HUDEP-2 (cell line): Measurements from ENCODE around the gene MAPK8IP2.

Source experiments
- DNase-seq, 76 experiments: peaks; one replicate each; lab custom pipeline; 2025; ENCODE audit not compliant: unreplicated experiment in 76 of 76; lab: John Stamatoyannopoulos, UW

Gene MAPK8IP2

GRCh38 chr22:50600538-50600937 lies at the start of gene MAPK8IP2:
Gene MAPK8IP2, plus strand, starts transcription at chr22:50600793. Its CDS starts 26 bp downstream, at chr22:50600819.
- peak in 1 of 76 experiments; percentile 15 for DNase-seq

- DNase-seq: no peak
These were observed 49.3 kb upstream of the MAPK8IP2 start for GRCh38 chr22:50551160-50551752.

DNA sequence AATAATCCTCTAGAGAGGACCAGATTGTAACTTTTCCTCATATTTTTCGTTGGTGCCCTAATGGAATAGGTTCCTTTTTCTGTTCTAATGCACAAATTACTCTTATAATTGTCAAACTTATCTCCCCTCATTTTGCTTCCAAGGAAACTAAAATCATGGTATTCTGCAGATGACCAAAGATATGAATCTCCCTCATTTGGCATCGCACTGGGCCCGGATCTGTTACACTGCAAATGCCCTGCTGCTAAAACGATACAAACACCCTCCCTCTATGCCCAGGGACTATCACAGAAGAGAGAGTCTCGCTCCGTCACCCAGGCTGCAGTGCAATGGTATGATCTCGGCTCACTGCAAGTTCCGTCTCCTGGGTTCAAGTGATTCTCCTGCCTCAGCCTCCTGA lies 47.3 kb upstream of the MAPK8IP2 start:
- no peak for DNase-seq

GRCh38 chr22:50556703-50557102 lies 43.9 kb upstream of the MAPK8IP2 start:
- no peak for DNase-seq

GRCh38 chr22:50560034-50560433 lies 40.6 kb upstream of the MAPK8IP2 start:
- DNase-seq: no peak

DNA sequence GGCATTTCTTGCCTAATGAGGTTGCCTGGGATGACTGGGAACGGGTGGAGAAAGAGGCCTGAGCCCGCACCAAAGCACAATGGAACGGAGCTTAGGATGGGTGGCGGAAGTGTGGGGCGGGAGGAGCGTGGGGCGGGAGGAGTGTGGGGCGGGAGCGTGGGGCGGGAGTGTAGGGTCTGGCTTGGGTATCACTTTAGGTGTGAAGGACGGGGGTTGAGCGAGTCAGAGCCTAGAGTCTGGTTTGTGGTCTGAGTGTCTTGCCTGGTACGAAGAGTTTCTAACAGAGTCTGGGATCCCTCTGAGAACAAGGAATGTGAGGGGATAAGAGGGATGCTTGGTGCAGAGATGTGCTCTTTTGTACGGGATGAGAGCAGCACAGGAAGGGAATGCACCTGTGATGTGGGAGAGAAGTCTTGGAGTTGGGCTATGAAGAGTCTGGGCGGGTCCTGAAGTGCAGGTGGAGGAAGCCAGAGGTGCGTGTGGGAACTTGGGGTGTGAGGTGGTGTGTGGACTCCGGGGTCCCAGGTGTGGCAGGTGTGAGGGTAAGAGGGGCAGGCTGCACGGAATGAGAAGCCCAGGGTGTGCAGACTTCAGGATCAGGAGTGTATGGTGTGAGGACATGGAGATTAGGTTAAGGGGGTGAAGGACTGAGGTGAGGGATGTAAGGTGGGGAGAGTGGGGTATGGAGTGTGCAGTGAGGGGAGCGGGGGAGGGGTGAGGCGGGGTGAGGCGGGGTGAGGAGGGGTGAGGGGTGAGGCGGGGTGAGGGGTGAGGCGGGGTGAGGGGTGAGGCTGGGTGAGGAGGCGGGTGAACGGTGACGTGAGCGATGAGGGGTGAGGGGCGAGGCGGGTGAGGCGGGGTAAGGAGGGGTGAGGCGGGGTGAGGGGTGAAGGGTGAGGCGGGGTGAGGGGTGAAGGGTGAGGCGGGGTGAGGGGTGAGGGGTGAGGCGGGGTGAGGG lies 38.9 kb upstream of the MAPK8IP2 start:
- no peak for DNase-seq

DNA sequence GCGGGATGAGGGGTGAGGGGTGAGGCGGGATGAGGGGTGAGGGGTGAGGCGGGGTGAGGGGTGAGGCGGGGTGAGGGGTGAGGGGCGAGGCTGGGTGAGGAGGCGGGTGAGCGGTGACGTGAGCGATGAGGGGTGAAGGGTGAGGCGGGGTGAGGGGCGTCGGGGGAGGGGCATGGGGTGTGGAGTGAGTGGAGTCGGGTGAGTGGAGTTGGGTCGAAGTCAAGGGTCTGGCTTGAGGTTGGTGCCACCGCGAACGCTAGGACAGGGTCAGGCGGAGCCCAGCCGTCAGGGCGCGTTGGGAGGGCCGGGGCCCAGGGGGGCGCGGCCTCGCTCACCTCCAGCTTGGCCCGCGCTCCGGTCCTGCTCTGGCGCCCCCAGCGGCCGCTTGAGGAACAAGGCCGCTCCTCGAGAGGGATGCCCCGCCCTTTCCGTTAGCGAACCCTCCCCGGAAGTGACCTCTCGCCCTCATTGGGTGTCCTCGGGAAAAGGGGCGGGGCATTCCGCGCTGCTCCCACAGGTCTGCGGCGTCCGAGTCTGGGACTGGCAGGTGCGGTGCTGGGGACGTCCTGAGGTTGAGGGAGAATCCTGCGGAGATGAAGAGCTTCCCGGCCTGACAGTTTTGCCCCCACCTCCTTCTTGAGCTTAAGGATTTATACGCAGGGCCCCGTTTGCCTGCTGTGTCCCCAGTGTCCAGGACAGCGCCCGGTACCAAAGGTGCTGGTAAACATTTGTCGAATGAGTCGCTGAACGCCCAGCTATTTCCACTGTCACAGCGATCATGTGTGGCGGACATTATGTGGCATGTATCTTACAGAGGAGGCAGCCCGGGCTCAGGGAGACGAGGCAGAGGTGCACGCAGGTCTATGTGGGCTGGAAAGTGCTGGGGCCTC lies 37.8 kb upstream of the MAPK8IP2 start, which contains the start of gene SYCE3:
Gene SYCE3, minus strand, starts transcription at position 397 of the 890 bp plus-strand sequence. CDS start 6,514 bp downstream, outside the sequence.
- DNase-seq: peak in 75 of 76 experiments; percentile 13 to 97 (median 92)

DNA sequence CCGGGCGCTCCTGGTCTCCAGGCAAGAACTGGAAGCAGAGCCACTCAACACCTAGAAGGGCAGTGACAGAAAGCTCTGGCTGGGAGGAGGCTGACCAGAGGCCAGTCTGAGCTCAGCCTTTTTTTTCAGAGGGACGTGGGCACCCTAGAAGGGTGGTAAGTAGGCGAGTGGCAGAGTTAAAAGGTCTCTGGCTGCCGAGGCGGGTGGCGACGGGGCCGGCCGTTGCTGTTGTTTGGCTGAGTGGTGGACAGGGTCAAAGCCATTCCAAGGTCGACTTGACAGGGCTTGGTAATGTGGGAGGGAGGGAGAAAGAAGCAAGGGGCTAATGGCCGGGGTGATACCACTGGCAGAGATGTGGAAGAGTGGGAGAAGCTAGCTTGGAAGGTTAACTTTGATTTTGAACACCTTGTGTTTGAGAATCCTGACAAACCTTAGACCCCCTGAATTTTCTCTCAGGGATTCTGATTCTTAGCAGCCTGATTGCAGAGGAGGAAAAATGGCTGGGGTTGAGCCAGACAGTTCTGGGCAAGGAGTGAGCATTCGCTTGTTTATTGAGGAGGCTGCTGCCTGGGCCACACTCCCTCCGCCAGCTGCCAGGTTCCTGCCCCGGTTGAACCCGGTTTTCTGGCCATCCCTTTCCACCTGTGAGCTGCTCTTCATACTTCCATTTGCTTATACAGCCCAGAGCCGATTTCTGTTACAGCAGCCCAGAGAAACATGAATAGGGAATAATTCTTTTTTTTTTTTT lies 37.0 kb upstream of the MAPK8IP2 start:
- no peak for DNase-seq

- DNase-seq: no peak
These were observed 36.3 kb upstream of the MAPK8IP2 start for GRCh38 chr22:50564289-50564688.

GRCh38 chr22:50567721-50568252 lies 32.8 kb upstream of the MAPK8IP2 start:
- no peak for DNase-seq

- no peak for DNase-seq
These were observed 32.0 kb upstream of the MAPK8IP2 start for GRCh38 chr22:50568626-50569025.

DNA sequence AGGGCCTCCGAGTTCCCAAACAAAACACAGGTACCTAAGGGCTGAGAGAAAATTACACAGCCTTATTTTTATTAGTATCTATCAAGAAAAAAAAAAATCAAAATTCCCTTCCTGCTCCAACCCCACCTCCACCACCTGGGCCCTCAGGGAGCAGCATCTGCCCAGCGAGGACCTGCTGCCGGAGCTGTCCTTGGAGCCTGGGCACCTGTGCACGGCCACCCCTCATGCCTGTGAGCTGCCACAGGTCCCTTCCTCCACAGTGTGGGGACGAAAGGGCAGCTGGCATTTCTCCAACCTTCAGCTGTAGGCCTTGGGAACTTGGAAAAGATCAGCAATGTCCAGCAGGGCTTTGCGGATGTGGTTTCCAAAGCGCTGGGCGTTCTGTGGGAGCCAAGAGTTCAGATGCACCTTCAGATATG lies 31.5 kb upstream of the MAPK8IP2 start:
- no peak for DNase-seq

DNA sequence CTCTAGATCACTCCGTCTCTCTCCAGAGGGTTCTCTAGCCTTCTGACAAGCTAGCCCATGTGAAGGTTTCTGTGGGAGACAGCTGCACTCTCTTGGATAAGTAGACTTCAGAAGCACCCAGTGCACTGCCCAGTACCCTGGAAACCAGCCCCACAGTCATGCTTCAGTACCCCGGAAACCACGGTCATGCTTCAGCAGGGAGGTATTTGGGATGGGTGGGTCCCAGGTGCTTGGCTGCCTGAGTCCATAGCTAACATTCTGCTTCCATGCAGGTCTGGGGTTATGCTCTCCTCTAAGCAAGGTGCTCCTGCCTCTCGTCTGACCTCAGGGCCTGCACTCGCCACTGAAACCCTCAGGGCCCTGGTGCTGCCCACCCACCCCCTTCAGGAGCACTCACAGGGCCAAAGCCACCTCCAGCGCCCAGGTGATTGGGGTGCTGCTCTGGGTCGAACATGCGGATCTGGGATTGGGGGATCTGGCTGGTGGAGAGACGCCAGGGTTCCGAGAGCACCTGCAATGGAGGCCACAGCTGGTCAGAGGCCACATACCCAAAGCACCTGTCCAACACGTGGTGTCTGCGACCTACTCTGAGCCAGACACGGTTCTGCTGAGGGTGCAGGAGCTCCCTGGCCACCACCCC lies 30.6 kb upstream of the MAPK8IP2 start:
- DNase-seq: no peak

DNA sequence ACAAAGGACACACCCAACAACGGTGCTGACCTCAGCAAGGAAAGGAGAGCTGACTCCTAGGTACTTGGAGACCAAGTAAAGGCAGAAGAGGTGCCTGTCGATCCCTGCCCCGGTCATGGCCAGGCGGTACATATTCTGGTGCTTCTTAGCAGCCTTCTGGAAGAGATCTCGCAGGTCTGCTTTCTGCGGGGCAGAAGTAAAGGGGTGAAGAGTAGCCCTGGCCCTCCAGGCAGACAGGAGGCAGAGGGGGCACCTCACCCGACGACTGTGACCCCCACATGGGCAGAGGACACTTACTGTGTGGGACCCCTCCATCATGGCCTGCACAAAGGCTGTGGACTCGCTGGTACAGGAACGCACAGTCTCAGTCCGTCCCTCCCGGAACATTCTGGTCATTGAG lies 29.7 kb upstream of the MAPK8IP2 start:
- DNase-seq: no peak

- DNase-seq: no peak
These were observed 29.1 kb upstream of the MAPK8IP2 start for GRCh38 chr22:50571264-50572175.

DNA sequence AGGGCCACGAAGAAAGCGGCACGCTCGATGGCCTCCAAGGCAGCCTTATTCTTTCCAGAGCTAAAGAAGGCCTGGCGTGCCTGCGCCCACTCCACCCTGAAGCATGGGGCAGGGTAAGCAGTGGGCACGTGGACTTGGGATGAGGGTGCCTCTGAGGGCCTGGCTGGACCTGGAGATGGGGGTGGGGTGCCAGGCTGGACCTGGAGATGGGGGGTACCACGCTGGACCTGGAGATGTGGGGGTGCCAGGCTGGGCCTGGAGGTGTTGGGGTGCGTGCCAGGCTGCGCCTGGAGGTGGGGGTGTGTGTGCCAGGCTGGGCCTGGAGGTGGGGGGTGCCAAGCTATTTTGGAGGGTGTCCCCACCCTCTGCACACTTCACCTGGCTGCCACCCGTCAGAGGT lies 27.6 kb upstream of the MAPK8IP2 start:
- DNase-seq: no peak

- DNase-seq: no peak
These were observed 26.9 kb upstream of the MAPK8IP2 start for GRCh38 chr22:50573491-50574382.
